SK-N-MC (cell line): ENCODE results near the gene NCOA5.

Experiments
- EZH2 ChIP-seq: fragments of 200-600 bp; sonication (generic); IDR thresholded peaks from one replicate; pipeline ENCODE4 v1.6.1; 2017; ENCODE audit warnings: antibody characterized with exemption
- FOXP2 ChIP-seq: optimal IDR thresholded peaks from 2 replicates; pipeline ENCODE3; 2011; ENCODE audit warnings: mild to moderate bottlenecking, moderate library complexity; ENCODE audit not compliant: insufficient read depth; ENCODE audit errors: extremely low read length, control extremely low read depth
- POLR2AphosphoS5 ChIP-seq: IDR thresholded peaks from 2 replicates; pipeline ENCODE4 v1.6.1; 2012; ENCODE audit warnings: mild to moderate bottlenecking, low read depth, low read length, borderline replicate concordance

DNA sequence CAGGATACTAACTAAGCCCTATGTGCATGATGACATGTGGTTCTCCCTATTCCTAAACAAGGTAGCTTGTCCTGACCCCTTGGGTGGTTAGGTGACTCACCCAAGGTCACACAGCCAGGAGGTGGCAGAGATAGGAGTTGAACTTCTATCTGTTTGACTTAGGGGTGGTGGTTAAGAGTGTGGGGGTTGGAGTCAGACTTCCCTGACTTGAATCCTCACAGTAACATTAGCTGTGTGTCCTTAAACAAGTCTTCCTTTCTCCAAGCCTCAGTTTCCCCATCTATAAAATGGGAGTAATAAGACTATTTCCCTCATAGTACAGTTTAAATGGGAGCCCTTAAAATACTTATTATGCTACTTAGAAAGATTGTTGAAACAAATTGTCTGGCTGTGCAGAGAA lies 38.9 kb downstream of the NCOA5 start:
- TF ChIP-seq EZH2 = no peak
- no peak for TF ChIP-seq POLR2AphosphoS5
- TF ChIP-seq FOXP2 = no peak
